RKO (cell line): ENCODE data around the gene CLIP3.
"Not testable (repeated sequence)": the region's sequence is repeated elsewhere in the genome, so short reads cannot be mapped to it uniquely, and the experiment has no call there.

Source experiments
- DNase-seq: peaks from one replicate; pipeline ENCODE4 v3.0.0-alpha.2; 2016; ENCODE audit warnings: low spot score

The CLIP3 gene

GRCh38 chr19:36047835-36048234, 15.2 kb upstream of the CLIP3 start:
- no peak for DNase-seq

GRCh38 chr19:36046443-36047050, 13.9 kb upstream of the CLIP3 start:
- no peak for DNase-seq

DNA sequence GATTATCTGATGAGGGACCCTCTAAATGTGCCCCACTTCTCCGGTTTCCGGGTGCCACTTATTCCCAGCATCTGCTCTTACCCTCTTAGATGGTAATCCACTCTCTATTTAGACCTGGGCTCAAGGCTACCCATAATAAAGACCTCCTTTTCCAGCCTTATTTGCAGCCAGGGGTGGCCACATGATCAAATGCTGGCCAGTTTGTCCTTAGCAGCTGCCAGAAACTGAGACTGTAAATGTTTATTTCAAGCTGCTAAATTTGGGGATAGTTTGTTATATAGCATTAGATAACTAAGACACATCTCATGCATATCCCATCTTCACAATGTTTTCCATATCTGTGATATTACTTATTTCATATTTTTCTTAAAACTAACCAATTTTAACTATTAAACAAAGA, 11.3 kb upstream of the CLIP3 start:
- no peak for DNase-seq

DNA sequence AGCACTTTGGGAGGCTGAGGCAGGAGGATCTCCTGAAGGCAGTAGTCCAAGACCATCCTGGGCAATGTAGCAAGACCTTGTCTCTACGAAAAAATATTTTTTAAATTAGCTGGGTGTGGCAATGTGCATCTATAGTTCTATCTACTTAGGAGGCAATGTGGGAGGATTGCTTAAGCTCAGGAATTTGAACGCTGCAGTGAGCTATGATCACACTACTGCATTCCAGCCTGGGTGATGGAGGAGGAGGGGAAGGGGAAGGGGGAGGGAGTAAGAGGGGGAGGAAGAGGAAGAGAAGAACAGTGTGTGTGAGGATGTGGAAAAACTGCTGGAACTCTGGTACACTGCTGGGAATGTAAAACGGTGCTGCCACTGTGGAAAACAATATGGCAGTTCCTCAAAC, 9.2 kb upstream of the CLIP3 start:
- DNase-seq, result no peak

DNA sequence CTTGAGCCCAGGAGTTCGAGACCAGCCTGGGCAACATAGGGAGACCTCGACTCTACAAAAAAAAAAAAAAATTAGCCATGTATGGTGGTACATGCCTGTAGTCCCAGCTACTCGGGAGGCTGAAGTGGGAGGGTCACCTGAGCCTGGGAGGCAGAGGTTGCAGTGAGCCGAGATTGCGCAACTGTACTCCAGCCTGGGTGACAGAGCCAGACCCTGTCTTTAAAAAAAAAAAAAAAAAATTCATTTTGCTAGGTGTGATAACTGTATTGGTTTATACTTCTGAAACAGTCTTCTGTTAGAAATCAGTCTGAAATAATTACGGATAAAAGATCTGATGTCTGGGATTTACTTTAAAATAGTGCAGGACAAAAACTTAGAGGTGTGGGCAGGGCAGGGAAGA, 8.4 kb upstream of the CLIP3 start:
- not testable (repeated sequence) for DNase-seq

DNA sequence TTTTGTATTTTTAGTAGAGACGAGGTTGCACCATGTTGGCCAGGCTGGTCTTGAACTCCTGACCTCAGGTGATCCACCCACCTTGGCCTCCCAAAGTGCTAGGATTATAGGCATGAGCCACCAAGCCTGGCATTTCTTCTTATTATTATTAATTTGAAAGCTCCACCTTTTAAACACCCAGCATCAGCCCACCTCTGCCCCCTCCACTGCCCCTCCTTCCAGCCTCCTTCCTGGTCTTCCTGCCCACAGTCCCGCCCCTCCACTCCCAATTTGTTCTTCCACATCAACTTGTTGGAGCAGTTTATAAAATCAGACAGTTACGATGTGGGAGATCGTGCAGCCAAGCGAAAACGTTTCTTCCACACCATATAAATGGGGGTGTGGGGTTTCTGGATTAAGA, 7.8 kb upstream of the CLIP3 start:
- DNase-seq, result no peak

DNA sequence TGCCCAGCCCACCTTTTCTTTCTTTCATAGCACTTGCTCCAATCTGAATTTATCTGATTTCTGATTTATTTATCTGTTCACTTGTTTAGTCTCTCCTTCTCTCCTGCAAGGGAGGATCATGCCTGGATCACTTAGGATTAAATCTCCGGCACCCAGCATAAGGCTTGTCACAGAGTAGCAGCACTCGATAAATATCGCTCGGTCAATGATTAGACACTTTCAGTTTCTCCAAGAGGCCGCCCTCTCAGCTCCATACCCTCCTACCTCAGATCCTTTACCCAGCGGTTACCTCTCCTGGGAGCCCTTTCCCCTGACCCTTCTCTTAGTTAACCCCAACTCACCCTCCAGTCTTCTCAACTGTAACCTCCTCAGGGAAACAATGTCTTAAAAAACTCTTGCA, 1.4 kb downstream of the CLIP3 start:
- DNase-seq, result no peak

- DNase-seq, result no peak
Measured at GRCh38 chr19:36030264-36031148, 2.2 kb downstream of the CLIP3 start.

GRCh38 chr19:36028313-36029041, 4.2 kb downstream of the CLIP3 start:
- DNase-seq, result no peak

DNA sequence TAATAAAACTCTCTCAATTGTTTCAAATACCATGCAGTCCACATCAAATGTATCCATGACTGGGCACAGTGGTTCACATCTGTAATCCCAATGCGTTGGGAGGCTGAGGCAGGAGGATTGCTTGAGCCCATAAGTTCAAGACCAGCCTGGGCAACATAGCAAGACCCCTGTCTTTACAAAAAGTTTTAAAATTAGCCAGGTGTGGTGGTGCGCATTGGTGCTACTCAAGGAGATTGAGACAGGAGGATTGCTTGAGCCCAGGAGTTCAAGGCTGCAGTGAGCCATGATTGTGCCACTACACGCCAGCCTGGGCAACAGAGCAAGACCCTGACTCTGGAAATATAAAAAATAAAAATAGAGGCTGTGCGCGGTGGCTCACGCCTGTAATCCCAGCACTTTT, 5.0 kb downstream of the CLIP3 start:
- no peak for DNase-seq

DNA sequence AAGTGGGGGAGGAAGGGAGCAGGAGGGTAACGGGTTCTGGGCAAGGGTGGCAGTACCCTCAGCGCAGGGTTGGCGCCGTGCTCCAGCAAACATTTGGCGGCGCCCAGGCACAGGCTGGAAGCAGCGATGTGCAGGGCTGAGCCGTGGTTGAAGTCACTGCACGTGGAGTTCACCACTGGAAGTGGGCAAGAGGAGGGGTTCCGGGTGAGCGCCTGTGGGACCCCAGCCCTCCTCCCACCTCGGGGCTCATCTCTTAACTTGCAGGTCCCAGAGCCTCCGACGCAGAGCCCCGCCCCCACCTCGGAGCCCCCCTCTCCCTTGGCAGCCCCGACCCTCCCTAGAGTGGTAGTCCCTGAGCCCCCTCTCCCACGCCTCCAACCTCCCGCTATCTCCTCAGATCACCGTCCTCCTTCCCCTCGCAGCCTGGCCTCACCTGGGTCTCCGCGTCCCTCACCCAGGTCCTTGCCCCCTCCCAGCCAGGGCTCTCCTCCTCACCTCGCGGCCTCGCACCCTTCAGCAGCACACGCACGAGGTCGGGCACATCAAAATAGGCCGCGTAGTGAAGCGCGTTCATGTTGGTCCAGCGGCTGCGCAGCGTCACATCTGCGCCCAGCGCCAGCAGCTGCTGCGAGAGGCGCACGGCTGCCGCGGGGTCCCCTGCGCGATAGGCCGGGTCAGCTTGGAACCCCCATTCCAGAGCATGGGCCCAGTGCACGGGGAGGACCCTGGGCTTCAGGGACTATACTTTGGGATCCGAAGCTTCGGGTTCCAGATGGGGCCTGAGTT, 6.4 kb downstream of the CLIP3 start:
- DNase-seq, result no peak

- DNase-seq, result no peak
Measured at GRCh38 chr19:36025541-36025940, 7.1 kb downstream of the CLIP3 start.

DNA sequence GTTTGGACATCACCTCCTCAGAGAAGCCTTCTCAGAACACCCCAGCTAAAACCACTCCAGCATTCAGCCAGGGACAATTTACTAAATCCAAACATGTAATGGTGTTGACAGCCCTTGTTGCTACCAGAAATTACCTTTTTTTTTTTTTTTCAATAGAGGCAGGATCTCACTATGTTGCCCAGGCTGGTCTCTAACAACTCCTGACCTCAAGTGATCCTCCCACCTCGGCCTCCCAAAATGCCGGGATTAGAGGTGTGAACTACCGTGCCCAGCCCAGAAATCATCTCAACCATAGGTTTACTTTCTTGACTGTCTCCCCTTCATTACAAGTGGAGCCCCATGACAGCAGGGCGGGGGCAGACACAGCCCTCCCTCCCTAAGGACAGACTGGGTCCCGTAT, 9.2 kb downstream of the CLIP3 start:
- no peak for DNase-seq

DNA sequence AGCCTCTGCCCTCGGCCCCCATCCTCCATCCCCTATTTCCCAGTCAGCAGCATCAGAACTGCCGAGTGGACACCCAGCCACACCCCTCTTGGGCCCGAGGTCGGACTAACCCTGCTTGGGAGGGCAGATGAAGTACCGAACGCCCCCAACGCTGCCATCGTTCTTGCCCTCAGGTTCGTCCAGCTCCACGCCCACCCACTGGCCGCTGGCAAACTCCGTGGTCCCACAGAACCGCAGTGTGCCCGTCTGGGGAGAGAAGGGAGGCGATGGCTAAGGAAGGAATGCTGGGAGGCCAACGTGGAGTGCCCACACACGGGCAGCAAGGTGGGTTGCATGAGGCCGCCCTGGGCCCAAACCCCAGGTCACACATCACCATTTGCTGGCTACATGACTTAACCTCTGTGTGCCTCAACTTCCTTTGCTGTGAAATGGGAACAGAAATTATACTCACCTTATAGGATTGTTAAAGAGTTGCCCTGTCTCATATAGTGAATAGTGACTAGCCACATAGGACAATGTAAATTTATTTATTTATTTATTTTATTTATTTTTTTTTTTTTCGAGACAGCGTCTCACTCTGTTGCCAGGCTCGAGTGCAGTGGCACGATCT, 13.5 kb downstream of the CLIP3 start:
- DNase-seq, result no peak

DNA sequence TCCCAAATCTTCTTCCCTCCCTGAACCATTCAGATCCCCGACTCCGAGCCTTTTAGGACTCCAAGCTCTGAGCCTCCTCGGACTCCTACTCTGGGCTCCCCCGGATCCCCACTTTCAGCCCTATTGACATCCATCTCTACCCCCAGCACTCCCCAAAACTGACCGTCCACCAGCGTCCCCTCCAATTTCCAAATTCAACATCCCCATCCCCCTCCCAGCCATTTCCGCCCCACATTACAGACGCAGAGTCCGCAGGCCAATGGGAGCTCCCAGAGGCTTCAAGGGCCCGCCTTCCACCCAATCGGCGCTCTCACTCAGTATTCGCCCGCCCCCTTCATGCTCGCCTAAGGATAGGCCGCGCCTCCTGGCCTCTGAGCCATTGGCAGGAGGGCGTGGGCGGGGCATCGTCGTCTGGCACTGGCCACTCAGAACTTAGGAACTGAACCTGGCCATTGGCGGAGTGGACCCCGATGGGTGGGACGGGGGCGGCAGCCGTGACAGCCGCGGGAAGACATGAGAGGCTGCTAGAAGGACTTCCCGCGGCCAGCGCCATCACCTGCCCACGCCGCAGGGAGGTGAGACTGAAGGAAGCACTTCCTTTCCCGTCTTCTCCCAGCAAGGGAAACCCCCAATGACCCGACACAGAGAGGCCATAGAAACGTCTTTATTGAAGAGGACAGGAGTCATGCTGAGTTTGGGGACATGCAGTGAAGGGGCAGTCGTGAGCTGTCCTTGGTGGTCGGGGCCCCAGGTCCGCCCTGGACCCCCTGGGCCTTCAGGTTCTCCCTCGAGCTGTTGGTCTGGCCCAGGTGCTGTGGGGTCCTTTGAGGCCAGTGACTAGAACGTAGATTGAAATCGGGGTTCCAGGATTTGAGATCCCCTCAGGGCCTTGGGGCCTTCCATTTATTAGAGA, 18.4 kb downstream of the CLIP3 start, which contains the start of gene ALKBH6:
Gene ALKBH6, minus strand, starts transcription at position 202 of the 913 bp plus-strand sequence. CDS start 816 bp downstream, outside the sequence.
- peak; percentile 99 for DNase-seq

DNA sequence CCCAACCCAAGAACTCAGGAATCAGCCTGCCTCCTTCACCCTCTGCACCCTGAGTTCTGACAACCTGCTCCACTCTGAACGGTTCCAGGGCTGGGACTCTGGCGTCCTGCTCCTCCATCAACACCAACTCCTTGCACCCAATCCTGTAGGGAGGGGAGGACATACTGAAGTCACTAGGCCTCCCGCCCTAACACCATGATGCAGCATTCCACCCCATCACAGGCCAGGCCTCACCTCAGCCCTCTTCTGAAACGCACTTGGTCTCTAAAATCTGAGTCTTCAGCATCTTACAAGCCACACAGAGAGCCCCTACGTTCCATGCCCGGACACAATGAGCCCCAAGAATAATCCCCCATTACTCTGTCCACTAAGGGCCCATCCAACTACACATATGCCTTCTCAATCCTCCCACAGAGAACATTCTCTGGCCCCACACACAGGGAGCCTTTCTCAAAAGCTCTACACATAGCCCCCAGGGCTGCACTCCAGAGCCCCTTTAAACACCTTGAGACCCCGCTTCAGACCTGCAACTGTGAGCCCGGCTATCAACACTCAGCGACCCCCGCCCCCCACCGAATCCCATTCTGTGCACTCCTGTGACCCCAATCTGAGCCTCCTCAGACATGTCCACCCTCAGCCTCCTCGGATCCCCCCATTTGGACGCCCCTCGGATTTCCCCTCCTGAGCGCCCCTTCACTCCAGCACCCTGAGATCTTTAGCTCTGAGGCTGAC, 19.2 kb downstream of the CLIP3 start:
- DNase-seq, result no peak

- DNase-seq, result no peak
Measured at GRCh38 chr19:36010402-36010801, 22.3 kb downstream of the CLIP3 start.

- DNase-seq, result no peak
Measured at GRCh38 chr19:36009633-36010379, 22.9 kb downstream of the CLIP3 start.

DNA sequence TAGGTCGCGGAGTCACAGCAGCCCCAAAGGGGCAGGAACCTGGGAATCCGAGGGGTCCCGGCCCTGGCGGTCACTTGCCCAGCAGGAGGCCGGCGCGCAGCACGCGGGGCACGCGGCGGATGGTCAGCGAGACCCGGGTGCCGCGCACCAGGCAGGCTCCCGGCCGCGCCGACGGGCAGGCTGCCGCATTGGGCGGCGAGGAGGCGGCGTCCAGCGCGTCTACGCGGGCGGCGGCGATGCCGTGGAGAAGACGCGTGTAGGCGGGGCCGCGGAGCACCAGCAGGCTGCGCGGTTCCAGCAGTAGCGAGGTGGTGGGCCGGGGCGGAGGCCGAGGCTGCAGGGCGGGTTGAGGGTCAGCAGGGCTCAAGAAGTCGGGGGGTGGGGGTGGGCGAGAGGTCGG, 23.5 kb downstream of the CLIP3 start:
- peak; percentile 66 for DNase-seq
